HepG2 (cell line): ENCODE results near the gene ALDH16A1.

Source experiments
- ATF3 ChIP-seq: sonication (generic); formaldehyde crosslinking; IDR thresholded peaks from 2 replicates; pipeline ENCODE4 v1.4.0; 2020; ENCODE audit warnings: missing genetic modification reagents
- CTCF ChIP-seq: sonication (generic); formaldehyde crosslinking; IDR thresholded peaks from 2 replicates; pipeline ENCODE4 v1.5.0; 2020; ENCODE audit warnings: mild to moderate bottlenecking, missing genetic modification reagents, moderate library complexity
- EP300 ChIP-seq, 3 experiments: sonication (generic) in 1 of 3; formaldehyde crosslinking in 1 of 3; IDR thresholded peaks; 2 replicates each; pipeline versions ENCODE4 v1.5.1 to v1.6.1; 2011 to 2020; ENCODE audit warnings: low read depth in 2 of 3, low read length in 2 of 3, borderline replicate concordance in 1 of 3, improper control_type of control experiment in 1 of 3, mild to moderate bottlenecking in 1 of 3, missing genetic modification reagents in 1 of 3, moderate library complexity in 1 of 3
- GPN1 ChIP-seq: sonication (generic); formaldehyde crosslinking; IDR thresholded peaks from 2 replicates; pipeline ENCODE4 v1.5.1; 2020; ENCODE audit warnings: missing genetic modification reagents, borderline replicate concordance
- TEAD2 ChIP-seq: sonication (generic); formaldehyde crosslinking; IDR thresholded peaks from 2 replicates; pipeline ENCODE4 v1.9.0; 2021; ENCODE audit warnings: missing genetic modification reagents
- USF2 ChIP-seq, 2 experiments: sonication (generic) in 1 of 2; formaldehyde crosslinking in 1 of 2; IDR thresholded peaks; 2 replicates each; pipeline versions ENCODE4 v1.5.1 to v1.6.1; 2011 to 2020; ENCODE audit warnings: borderline replicate concordance in 1 of 2, low read depth in 1 of 2, low read length in 1 of 2, mild to moderate bottlenecking in 1 of 2, missing genetic modification reagents in 1 of 2, moderate library complexity in 1 of 2
- ZFP90 ChIP-seq: sonication (generic); formaldehyde crosslinking; IDR thresholded peaks from 2 replicates; pipeline ENCODE4 v1.8.0; 2022; ENCODE audit warnings: missing genetic modification reagents, mild to moderate bottlenecking, inconsistent platforms, borderline replicate concordance

- TF ChIP-seq EP300 (IDR thresholded peaks at IDR 0.05; ENCODE audit: low read depth in 2 of 2, low read length in 2 of 2) (no peak), EP300 (CRISPR knock-in tag; IDR thresholded peaks at IDR 0.05; ENCODE audit: borderline replicate concordance) (no peak), GPN1 (CRISPR knock-in tag) (no peak), CTCF (CRISPR knock-in tag) (no peak), ATF3 (CRISPR knock-in tag) (no peak), TEAD2 (CRISPR knock-in tag) (no peak), USF2 (IDR thresholded peaks at IDR 0.05; ENCODE audit: low read depth, low read length) (no peak), USF2 (CRISPR knock-in tag; IDR thresholded peaks at IDR 0.05; ENCODE audit: borderline replicate concordance) (no peak), ZFP90 (CRISPR knock-in tag) (no peak)
These were observed 13.2 kb upstream of the ALDH16A1 start for GRCh38 chr19:49439836-49440235.
